GM21423 (cell line): ENCODE measurements around the gene CRAT.

Experiments
- ATAC-seq: cut with Tn5 transposase; IDR thresholded peaks from one replicate; pipeline ENCODE4 v1.9.1; 2021; ENCODE audit warnings: mild to moderate bottlenecking, moderate library complexity; ENCODE audit not compliant: unreplicated experiment

The CRAT gene

DNA sequence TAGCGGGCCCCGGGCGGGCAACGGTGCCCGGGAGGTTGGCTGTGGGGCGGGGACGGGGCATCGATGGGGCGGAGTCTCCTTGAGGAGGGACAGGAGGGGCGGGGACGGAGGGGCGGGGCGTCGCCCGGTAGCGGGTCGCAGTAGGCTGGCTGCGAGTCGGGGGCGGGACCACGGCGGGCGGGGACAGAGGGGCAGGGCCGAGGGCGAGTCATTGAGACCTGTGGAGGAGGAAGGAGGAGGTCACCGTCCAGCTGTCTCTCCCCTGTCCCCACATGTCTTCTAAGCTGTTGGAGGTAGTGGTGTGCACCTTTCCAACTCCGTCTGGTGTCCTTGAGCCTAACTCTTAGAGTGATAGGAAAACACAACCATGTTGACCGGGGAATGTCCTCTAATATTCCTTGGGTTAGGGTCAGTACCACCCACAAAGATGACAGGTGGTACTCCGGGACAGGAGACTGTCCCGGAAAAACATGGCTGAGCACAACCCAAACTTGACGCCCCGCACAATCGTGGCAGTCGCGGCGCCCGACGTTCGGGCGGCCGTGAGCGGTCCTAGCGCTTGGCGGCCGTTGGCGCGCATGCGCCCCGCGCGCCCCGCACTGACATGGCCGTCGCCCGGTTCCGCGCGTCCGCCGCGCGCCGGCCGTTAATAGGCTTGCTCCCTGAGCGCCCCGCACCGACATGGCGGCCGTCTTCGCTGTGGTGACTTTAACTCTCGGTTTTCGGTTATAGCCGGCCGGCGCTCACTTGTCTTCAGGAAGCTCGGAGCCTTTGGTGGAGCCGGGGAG is at the start of gene CRAT, which contains the start of gene PTPA:
TSS of gene CRAT (minus strand) at position 54 of the 788 bp plus-strand sequence. CDS start 284 bp downstream, outside the sequence.
TSS of gene PTPA (plus strand) at position 676 of the 788 bp plus-strand sequence. CDS start 186 bp downstream, outside the sequence.
- peak; percentile 71 for ATAC-seq

DNA sequence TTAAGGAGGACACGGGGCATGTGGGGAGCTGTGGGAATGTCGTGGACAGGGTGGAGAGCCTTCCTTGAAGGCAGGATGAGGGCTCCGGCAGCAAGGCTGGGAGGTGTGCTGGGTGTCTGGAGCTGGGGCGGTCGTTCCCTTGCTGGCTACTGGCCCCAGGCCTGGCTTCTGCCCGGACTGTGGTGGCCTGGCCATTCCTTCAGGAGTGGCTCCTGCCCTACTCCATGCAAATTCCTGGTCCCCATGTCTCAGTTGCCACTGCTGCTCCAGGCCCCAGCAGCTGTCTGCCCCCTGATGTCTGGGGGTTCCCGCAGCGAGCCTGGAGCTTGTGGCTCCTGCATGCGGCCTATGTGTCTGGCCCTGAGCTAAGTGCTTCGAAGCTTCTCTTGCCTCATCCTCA is 45.6 kb upstream of the CRAT start:
- no peak for ATAC-seq

DNA sequence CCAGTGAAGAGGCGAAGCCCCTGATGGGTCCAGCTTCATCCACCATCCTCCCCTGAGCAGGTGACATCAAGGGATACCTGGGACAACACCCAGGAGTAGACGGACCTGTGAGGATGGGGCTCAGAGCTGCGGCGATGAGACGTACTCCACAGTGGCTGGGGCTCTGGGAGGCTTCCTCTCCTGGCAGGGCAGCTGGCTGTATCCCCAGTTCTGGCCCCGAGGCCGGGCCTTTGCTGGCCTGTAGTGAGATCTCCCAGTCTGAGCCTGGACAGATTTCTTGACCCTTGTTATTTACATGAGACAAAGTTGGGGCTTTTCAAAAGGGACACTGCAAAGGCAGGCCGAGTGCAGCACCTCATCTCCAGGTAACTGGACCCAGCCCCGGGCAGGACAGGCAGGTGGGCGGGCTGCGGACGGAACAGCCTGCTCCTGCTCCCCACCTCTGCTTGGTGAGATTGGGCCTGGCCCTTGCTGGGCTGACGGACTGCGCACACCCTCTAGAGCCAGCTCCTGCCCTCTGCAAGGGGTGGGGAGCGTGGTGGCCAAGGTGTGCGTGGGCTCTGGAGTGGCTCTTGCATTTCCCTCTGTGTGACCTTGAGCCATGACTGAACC is 44.4 kb upstream of the CRAT start:
- ATAC-seq, result no peak

DNA sequence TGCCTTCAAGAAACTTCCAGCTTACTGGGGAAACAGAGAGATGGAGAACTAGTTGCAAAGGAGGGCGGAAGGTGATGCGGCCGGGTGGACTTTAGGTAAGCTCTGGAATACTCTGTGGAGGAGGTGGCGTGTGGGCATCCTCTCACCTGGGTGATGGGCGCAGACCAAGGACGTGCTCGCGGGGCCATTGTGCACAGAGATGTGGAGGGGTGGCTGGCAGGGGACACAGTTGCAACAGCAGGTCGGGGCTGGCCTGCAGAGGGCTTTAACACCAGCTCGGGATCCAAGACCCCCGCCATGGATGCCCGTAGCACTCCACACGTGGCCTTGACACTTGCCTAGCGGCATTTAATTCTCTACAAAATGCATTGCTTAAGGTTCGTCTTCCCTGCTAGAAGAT is 40.9 kb upstream of the CRAT start:
- no peak for ATAC-seq

DNA sequence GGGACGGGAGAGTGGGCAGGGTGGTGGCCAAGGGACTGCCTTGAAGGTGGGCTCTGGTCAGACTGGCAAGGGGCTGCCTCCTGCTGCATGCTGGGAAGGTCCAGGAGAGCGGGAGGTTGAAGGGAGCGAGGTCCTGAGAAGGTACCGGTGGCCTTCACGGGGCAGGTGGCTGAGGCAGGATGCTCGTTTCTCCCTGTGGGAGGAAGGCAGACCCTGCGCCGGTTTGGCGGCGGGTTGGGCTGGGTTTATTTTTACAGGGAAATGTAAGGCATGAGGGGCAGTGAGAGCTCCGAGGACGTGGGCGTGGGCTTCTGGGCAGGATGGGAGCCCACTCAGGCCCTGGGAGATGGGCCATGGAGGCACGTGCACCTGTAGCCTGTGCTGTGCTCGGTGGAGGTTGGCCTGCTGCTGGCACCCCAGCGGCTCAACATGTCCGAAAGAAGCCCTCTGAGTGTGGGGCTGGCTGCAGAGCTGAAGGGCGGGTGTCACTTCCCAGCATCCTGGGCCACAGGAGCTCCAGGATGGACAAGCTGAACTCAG is 40.1 kb upstream of the CRAT start:
- no peak for ATAC-seq

DNA sequence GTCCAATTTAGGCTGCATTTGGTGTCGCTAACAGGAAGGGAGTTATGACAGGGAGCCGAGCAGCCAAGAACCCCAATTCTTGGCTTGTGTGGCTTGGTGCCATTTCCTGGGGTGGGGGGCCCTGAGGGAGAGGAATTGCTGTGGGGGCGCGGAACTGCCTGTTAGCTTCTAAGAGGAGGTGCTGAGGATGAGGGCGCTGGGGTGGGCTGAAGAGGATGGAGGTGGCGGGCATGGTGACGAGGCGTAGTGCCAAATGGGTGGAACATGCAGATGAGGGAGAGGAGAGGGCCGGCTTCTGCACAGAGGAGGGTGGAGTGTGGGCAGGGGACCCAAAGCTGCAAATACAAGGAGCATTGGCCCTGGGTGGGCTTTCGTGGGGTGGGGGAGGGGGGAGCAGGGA is 39.5 kb upstream of the CRAT start:
- no peak for ATAC-seq

DNA sequence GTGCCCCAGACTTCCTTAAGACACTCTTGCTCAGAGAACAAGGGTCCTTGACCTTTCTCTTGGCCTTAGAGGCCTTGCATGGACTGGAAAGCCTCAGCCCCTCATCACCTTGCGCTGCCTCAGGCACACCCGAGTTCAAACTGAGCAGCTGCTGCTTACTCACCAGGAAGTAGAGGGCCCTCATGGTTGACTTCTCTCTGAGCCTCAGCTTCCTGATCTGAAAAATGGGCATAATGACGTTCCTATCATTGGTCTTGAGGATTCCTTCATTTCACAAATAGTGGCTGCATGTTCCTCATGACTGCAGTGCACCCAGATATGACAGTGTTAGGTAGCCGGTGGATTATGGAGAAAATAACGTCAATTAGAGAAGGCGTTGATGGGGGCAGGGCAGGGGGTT is 38.8 kb upstream of the CRAT start:
- ATAC-seq, result no peak

DNA sequence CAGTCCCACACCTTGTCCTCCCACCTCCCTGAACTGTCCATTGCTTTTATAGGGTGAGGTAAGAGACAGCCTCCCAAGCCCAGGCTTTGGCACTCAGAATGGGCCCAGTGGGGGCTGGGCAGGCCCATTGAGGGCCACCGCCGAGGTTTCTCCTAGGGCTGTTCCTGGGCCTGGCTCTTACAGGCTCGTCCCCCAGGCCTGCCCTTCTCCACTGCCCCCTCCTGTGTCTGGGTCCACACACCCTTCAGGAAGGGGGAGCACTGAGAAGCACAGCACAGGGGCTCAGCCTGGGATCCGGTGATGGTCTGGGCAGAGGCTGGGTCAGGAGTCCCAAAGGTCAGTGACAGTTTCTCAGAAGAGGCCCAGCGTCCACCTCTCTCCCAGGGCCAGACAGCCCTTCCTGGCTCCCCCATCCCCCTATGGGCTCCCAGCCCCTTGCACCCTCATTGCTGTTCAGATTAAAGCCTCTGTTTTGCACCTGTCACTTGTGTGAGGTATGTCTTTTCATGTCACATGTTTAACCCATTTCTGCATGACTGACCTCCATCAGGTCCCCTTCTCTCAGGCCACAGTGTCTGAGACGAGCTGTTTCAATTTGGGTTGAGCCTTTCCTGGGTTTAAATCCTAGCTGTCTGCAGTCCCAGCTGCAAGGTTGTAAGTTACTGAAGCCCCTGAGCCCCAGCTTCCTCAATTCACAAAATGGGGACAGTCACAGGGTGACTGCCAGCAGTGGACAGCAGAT is 38.0 kb upstream of the CRAT start:
- ATAC-seq, result no peak

DNA sequence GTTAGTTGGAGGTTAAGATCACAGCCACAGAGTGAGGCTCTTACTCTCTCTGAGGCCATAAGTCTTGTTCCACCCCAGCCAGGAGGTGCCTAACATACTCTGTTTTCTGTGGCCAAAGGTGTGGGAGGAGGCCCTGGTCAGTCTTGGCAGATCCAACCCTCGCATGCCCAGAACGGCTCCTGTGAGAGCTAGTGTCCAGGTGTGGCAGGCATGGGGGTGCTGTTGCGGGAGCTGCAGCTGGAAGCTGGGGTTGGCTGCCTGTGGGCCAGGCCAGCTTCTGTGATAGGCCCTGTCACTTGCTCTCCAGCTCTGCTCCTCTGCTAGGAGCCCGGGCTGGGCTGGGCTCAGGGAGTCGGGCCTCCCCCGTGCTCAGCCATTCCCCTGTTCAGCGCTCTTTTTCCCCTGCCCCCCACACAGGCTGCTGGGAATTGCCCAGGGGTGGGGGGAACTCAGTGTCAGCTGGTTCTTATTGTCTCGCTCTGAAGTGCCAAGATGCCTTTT is 35.9 kb upstream of the CRAT start:
- no peak for ATAC-seq

DNA sequence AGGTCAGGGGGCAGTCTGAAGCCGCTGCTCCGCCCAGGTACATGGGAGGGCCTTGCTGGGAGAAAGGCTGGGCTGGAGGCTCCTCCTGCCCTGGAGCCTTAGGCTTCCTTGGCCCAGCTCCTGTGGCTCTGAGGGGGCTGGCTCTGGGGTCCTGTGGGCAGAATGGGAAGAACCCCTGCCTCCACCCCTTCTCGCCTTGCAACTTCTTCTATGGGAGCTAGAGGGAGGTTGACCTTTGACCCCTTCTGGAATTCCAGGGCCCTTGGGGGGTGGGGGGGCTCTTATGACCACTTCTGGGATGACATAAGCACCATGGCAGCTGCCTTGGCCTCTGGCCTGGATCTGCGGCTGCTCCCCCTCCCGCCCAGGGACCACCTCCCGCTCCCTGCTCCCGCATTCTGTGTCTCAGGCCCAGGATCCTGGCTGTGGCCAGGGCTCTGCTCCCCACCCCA is 35.3 kb upstream of the CRAT start:
- no peak for ATAC-seq

DNA sequence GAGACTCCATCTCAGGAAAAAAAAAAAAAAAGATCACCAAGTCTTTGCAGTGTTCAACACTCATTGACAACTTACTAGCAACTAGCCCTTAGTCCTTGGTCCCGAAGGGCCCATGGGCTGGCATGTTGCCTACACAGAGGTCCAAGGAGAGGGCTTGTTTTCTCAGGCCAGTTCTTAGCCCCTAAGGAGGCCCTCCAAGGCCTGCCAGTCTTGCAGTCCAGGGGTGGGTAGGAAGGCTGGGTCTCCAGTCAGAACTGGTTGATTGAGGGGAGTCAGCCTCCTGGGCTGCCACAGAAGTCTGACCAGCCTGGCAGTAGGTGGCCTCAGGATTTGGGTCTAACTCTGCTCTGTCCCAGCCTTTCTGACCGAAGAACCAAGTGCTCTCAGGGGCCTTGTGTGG is 34.7 kb upstream of the CRAT start:
- ATAC-seq, result no peak

DNA sequence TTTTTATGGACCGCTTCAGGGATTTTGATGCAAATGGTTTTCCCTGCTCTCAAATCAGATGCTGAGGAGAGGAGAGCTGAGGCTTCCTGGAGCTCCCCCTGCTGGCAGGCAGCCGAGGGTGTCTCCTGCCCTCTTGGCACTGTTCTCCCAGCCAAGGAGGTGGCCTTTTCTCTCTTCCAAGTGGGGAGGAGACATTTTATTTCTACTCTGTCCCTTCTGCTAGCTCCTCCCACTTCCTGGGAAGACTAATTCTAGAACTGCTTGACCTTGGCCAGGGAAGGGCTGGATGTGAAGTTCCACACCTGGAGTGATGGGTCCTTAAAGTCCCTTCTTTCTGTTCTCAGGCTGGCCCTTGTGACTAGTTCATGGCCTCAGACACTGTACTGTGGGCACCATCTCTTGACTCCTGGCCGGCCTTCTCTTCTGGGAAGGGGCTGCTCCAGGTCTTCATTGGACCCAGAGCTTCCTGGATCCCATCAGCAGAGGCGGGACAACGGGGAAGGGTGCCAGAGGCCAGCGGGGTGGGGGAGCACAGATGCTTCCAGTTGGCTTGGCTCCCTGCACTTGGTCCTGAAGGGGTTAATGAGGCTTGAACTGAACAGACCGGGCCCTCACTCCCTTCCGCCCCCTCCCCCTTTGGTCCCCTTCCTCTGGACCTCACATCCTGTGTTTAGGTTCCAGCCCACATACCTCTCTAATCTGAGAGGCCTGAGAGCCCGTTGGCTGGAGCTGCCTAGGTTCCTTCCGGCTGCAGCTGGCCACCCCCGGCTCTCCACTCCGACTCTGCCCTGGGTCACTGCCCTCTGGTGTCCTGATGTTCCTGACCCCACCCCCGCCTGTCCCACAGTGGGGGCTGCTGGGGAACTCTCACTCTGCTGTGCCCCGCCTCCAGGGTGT is 32.7 kb upstream of the CRAT start:
- no peak for ATAC-seq

DNA sequence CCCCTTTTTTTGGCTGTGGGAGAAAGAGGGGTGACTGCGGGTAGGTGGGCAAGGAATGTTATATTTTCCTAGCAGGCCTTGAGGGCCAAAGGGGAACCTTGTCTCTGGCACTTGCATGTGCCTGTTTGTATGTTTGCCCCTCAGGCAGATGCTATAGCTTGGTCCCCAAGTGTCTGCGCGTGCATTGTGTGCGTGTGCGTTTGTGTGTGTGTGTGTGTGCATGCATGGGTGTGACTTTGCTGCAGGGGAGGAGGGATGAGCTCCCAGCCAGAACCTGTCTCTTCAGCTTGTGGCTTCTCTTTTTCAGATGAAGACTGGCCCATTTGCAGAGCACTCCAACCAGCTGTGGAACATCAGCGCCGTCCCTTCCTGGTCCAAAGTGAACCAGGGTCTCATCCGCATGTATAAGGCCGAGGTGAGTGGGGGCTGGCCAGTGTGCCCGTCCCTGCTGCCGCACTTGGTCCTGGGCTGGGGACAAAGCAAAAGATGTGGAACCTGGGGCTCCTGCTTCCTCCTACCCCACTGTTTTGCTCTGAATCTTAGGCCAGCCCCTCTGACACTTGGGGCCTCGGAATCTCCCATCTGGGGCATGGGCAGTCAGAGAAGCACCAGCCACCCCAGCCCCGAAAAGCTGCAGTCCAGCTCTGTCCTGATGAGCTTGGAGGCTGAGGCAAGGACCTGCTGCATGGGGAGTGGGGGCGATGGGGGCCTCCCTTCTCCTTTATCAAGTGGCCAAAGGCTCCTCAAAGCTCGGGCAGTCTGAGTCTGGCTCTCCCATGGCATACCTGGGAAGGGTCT is 31.7 kb upstream of the CRAT start:
- ATAC-seq, result no peak

DNA sequence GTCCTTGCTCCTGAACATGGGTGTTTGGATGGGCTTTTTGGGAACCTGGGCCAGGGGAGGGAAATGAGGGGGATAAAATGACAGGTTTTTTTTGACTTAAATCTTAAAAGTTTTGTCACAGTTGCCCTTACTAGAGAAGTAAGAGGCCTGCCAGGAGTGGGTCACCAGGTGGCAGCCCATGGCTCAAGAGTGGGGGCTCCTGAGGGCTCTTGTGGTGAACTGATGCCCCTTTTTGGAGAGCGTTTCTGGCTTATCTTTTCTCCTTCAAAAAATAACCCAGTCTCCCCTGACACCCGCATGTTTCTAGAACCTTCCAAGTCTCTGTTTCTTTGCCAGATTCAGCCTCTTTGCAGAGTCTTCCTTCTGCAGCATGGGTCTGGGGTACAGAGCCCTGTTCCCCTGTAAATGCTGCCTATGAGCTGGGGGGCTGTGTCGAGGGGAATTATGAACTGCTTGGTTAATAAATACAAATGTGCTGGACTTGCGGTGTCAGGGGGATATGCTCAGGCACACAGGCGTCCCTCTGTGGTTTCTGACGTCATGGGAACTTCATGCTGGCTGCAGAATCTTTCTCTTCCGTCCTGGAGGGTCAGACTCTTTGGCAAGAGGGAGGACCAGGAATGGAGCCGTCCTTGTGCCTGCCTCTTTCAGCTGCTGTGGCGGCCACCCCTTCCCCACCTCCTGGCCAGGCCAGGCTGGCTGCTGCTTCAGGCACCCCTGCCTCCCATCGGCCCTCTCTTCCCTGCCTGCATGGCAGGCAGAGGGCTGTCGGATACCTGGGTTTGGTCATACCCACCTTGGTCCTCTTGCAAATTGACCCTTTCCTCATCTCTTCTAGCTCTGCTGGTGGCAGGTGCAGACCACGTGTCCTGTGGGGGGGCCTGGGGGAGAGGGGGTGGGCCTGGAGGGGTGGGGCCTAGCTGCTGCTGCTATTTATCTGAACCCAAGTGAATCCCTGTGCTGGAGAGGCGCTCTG is 30.8 kb upstream of the CRAT start:
- ATAC-seq, result peak; percentile 31

DNA sequence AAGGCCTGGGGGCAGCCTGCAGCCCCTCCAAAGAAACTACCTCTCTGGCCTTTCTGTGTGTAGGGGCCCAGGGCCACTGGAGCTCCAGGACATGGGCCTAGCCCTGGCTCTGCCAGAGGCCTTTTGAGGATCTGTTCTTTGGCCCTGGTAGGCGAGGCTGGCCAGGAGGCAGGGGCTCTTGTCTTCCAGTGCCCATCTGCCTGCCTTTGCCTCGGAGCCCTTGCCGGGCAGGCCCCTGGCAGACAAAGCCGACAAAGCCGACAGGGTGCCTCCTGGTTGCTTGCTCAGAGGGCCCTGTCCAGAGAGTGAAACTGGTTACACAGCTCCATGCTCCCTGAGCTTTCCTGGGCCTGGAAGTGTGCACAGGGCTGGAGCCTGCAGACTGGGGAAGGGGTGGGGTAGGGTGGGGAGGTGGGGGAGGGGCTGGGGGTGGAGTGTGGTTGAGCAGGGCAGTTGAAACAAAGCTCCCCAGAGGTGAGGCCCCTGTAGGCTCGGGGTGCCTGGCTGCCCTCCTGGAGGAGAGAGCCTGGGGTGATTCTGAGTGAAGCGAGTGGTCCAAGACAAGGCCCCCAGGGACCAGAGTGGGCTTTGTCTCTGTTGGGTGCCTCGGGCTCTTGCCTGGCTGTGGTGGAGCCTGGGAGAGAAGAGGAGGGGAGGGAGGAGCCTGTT is 29.9 kb upstream of the CRAT start:
- ATAC-seq, result peak; percentile 7

DNA sequence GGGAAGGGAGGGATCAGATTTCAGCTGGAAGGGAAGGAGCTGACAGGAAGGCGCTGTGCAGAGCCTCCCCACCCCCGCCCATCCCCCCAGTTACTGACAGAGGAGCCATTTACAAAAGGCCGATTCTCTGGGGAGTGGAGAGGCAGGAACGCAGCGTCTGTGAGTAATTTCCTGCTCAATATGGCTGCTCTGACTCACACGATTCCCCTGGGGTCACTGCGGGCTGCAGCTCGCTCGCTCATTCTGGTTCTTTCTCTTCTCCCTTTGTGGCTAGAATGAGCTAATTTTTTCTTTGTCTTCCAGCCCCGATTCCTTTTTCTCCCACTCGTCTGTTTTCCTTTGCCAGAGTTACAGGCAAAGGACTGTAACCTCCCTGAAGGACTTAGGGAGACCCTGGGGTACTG is 29.4 kb upstream of the CRAT start:
- peak; percentile 54 for ATAC-seq

DNA sequence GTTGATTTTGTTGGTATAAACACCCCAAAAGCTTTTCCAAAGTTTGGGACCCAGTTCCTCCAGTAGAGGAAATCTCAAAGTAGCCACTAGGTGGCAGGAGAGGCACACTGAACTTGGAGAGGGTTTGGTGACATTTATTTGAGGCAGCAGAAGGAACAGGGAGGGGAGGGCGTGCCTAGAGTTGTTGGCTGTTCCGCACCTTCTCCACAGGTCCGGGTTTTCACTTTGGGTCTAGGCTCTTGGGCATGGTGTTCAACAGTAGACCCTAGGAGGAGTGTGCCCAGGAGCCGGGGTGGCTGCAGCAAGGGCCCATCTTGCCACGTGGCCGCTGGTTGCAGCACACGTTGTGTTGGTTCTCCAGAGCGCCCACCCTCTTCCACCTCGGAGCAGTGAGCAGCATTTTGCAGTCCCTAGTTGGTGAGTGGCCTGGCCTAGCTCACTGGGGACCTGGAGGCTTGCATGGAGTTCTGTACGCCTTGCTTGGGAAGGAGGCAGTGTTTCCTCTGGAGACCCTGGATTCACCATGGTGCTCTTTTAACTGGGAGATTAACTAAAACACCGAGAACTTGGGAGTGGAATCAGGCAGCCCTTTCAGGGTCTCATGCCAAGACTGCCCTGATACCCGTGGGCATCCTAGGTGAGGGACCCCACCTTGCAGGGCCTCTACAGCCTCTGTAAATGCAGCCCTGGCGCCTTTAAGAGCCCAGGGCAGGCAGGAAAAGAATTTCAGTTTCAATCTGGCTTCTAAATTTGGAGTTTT is 28.8 kb upstream of the CRAT start:
- ATAC-seq, result no peak
